ENCODE results near the gene HAAO. TPM values are rescaled to one million over a fixed set of nuclear protein-coding genes. Genes with fewer than 3 reads are reported as not detected.

Gene HAAO
- total RNA-seq, 1 donor from 2014 or later: 1.1 TPM

DNA sequence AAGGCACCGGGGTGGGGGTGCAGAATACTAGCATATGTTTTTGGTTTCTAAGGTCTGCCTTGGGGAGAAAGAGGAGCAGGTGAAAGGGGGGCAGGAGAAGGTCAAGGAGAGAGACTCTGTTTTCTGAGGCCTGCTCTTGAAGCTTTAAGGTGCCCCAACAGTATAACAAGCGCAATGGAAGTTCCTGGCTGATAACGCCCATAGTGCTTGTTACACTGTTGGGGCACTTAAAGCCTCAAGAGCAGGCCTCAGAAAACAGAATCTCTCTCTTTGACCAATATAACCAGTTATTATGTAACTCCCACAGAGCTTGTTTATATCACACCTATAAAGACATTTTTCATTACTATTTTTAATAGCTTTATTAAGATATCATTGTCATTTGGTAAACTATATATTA, 45.0 kb downstream of the HAAO start:
- TF ChIP-seq, protein P1, sequence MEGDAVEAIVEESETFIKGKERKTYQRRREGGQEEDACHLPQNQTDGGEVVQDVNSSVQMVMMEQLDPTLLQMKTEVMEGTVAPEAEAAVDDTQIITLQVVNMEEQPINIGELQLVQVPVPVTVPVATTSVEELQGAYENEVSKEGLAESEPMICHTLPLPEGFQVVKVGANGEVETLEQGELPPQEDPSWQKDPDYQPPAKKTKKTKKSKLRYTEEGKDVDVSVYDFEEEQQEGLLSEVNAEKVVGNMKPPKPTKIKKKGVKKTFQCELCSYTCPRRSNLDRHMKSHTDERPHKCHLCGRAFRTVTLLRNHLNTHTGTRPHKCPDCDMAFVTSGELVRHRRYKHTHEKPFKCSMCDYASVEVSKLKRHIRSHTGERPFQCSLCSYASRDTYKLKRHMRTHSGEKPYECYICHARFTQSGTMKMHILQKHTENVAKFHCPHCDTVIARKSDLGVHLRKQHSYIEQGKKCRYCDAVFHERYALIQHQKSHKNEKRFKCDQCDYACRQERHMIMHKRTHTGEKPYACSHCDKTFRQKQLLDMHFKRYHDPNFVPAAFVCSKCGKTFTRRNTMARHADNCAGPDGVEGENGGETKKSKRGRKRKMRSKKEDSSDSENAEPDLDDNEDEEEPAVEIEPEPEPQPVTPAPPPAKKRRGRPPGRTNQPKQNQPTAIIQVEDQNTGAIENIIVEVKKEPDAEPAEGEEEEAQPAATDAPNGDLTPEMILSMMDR (IDR thresholded peaks at IDR 0.05; ENCODE audit: insufficient read depth, low read depth, low read length): no peak
- no peak for TF ChIP-seq EZH2 (IDR thresholded peaks at IDR 0.05; ENCODE audit: insufficient read depth, low read length)
- Mint-ChIP-seq H3K9me3 (ENCODE audit: unreplicated experiment) (peaks cover 1% of the 10 kb centered on the region), H3K27ac (ENCODE audit: unreplicated experiment) (no peak overlapping the region), H3K4me1 (ENCODE audit: low read depth, unreplicated experiment) (peaks cover 10% of the 10 kb centered on the region), H3K36me3 (ENCODE audit: low read depth, unreplicated experiment) (peaks cover 9% of the 10 kb centered on the region), H3K4me3 (ENCODE audit: unreplicated experiment) (no peak overlapping the region), H3K27me3 (ENCODE audit: low read depth, unreplicated experiment) (no peaks in the 10 kb centered on the region)
- no peak overlapping the region for H3K4me3 ChIP-seq (ENCODE audit: insufficient read depth, low read depth, low read length)
- no peaks in the 10 kb centered on the region for H3K9me3 ChIP-seq (ENCODE audit: insufficient read depth, low read depth, low read length)
- FAIRE-seq (no peak), DNase-seq (ENCODE audit: low read depth) (no peak)
- no peak overlapping the region for H2AFZ ChIP-seq (ENCODE audit: low read depth, low read length)
- no peak overlapping the region for H3K4me2 ChIP-seq (ENCODE audit: low read length)
- no peaks in the 10 kb centered on the region for H3K36me3 ChIP-seq (ENCODE audit: insufficient read depth, low read length)
- H3K27me3 ChIP-seq (ENCODE audit: insufficient read depth, low read length): no peaks in the 10 kb centered on the region
- no peaks in the 10 kb centered on the region for H4K20me1 ChIP-seq (ENCODE audit: insufficient read depth, low read length)
- no peak overlapping the region for H3K27ac ChIP-seq (ENCODE audit: low read depth, low read length)
- H3K79me2 ChIP-seq (ENCODE audit: insufficient read depth, low read length): no peaks in the 10 kb centered on the region
- no peak overlapping the region for H3K9ac ChIP-seq (ENCODE audit: low read length)
- H3K4me1 ChIP-seq (ENCODE audit: insufficient read depth, low read length): no peaks in the 10 kb centered on the region

DNA sequence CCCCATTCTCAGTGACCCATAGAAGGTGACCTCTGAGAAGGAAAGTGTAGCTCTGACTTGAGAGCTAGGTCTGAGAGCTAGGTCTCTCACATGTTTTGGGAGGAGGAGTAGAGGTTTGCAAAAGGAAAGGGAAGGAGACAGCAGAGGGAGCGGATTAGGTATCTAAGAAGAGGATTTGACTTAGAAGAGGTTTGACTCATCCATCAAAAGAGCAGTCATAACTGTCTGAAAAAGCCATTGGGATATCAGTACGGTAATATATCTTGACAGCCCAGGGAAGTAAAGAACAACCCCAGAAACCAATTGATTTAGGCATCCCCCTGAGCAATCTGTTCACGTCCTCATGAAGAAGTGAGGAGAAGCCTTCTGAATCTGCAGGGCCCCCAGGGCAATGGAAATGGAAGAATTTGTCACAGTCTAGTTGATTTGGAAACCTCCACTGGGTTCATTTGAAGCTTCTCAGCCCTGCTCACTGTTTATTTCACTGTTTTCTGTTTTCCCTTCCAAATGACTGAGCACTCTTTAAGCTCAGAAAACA, 47.8 kb downstream of the HAAO start:
- peak overlapping the region; percentile 42 for H3K27ac Mint-ChIP-seq (ENCODE audit: unreplicated experiment)
- H3K9me3 Mint-ChIP-seq (ENCODE audit: unreplicated experiment): no peaks in the 10 kb centered on the region
- Histone ChIP-seq H4K20me1 (ENCODE audit: insufficient read depth, low read length) (no peaks in the 10 kb centered on the region), H3K36me3 (ENCODE audit: insufficient read depth, low read length) (no peaks in the 10 kb centered on the region), H3K27me3 (ENCODE audit: insufficient read depth, low read length) (no peaks in the 10 kb centered on the region), H2AFZ (ENCODE audit: low read depth, low read length) (no peak overlapping the region), H3K9ac (ENCODE audit: low read length) (no peak overlapping the region), H3K79me2 (ENCODE audit: insufficient read depth, low read length) (no peaks in the 10 kb centered on the region), H3K4me2 (ENCODE audit: low read length) (no peak overlapping the region), H3K4me3 (ENCODE audit: insufficient read depth, low read depth, low read length) (no peak overlapping the region), H3K4me1 (ENCODE audit: insufficient read depth, low read length) (no peaks in the 10 kb centered on the region), H3K9me3 (ENCODE audit: insufficient read depth, low read depth, low read length) (no peaks in the 10 kb centered on the region), H3K27ac (ENCODE audit: low read depth, low read length) (no peak overlapping the region)
- DNase-seq (ENCODE audit: low read depth) (no peak), FAIRE-seq (no peak)
- H3K4me3 Mint-ChIP-seq (ENCODE audit: unreplicated experiment): no peak overlapping the region
- H3K4me1 Mint-ChIP-seq (ENCODE audit: low read depth, unreplicated experiment): peaks cover 10% of the 10 kb centered on the region
- H3K36me3 Mint-ChIP-seq (ENCODE audit: low read depth, unreplicated experiment): peaks cover 7% of the 10 kb centered on the region
- TF ChIP-seq, protein P1 (IDR thresholded peaks at IDR 0.05; ENCODE audit: insufficient read depth, low read depth, low read length): no peak
- no peak for TF ChIP-seq EZH2 (IDR thresholded peaks at IDR 0.05; ENCODE audit: insufficient read depth, low read length)
- H3K27me3 Mint-ChIP-seq (ENCODE audit: low read depth, unreplicated experiment): no peaks in the 10 kb centered on the region

DNA sequence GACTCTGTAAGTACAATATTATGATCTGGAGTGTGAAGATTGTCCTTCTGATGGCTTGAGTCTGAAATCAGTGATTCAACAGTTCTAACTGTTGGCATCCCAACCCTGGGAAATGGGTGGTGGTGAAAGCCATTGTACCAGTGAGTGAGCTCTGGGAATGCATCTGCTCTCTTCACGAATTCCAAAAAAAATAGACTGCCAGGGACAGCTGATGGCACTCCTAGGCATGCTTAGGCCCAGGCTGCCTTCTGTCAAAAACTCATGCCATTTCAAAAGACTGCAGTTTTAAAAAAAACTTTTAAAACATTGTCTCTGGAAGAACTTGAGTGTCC, 48.8 kb downstream of the HAAO start:
- no peak overlapping the region for H3K9ac ChIP-seq (ENCODE audit: low read length)
- H2AFZ ChIP-seq (ENCODE audit: low read depth, low read length): no peak overlapping the region
- no peak overlapping the region for H3K27ac ChIP-seq (ENCODE audit: low read depth, low read length)
- FAIRE-seq (no peak), DNase-seq (ENCODE audit: low read depth) (no peak)
- H3K36me3 ChIP-seq (ENCODE audit: insufficient read depth, low read length): no peaks in the 10 kb centered on the region
- H4K20me1 ChIP-seq (ENCODE audit: insufficient read depth, low read length): no peaks in the 10 kb centered on the region
- H3K4me1 ChIP-seq (ENCODE audit: insufficient read depth, low read length): no peaks in the 10 kb centered on the region
- no peaks in the 10 kb centered on the region for H3K9me3 ChIP-seq (ENCODE audit: insufficient read depth, low read depth, low read length)
- H3K4me3 ChIP-seq (ENCODE audit: insufficient read depth, low read depth, low read length): no peak overlapping the region
- H3K4me3 Mint-ChIP-seq (ENCODE audit: unreplicated experiment): no peak overlapping the region
- no peak for TF ChIP-seq EZH2 (IDR thresholded peaks at IDR 0.05; ENCODE audit: insufficient read depth, low read length)
- TF ChIP-seq, protein P1 (IDR thresholded peaks at IDR 0.05; ENCODE audit: insufficient read depth, low read depth, low read length): no peak
- H3K4me2 ChIP-seq (ENCODE audit: low read length): no peak overlapping the region
- H3K79me2 ChIP-seq (ENCODE audit: insufficient read depth, low read length): no peaks in the 10 kb centered on the region
- H3K4me1 Mint-ChIP-seq (ENCODE audit: low read depth, unreplicated experiment): peaks cover 10% of the 10 kb centered on the region
- no peak overlapping the region for H3K27ac Mint-ChIP-seq (ENCODE audit: unreplicated experiment)
- no peaks in the 10 kb centered on the region for H3K27me3 Mint-ChIP-seq (ENCODE audit: low read depth, unreplicated experiment)
- peaks cover 8% of the 10 kb centered on the region for H3K36me3 Mint-ChIP-seq (ENCODE audit: low read depth, unreplicated experiment)
- H3K27me3 ChIP-seq (ENCODE audit: insufficient read depth, low read length): no peaks in the 10 kb centered on the region
- H3K9me3 Mint-ChIP-seq (ENCODE audit: unreplicated experiment): peaks cover 3% of the 10 kb centered on the region
